HG02938 (cell line): ENCODE data around the gene PADI1.

Source experiments
- ATAC-seq: cut with Tn5 transposase; IDR thresholded peaks from one replicate; pipeline ENCODE4 v1.9.1; 2021; ENCODE audit warnings: mild to moderate bottlenecking, moderate library complexity; ENCODE audit not compliant: unreplicated experiment

PADI1 gene

DNA sequence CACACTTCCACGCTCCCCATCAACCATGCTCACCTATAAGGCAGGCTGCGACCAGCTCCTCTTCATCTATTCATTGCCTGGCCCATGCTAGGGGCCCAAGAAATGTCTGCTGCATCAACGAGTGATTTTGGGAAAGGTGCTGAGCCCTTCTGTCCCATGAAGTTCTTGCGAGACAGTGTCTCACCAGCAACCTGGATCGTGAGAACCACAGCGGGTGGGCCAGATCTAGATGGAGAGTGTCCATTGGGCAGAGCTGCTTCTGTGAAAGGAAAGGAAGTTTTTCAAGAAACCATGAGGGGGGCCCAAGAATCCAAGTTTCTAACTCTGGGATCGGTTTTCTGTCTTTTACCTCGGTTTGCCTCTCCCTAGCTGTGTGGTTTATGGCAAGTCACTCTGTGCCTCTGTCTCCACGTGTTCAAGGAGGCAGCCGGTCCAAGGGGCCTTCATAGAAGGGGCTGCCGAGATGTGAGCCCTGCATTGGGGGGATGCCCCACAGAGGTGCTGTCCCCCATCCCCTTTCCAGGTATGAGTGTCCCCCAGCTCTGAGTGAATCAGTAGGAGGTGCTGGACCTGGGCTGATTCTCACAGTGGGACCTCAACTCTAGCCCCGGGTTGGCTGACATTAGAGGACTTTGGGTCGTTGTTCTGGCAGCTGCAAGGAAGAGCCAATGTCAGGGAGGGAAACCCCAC is 8.3 kb upstream of the PADI1 start:
- ATAC-seq: no peak

DNA sequence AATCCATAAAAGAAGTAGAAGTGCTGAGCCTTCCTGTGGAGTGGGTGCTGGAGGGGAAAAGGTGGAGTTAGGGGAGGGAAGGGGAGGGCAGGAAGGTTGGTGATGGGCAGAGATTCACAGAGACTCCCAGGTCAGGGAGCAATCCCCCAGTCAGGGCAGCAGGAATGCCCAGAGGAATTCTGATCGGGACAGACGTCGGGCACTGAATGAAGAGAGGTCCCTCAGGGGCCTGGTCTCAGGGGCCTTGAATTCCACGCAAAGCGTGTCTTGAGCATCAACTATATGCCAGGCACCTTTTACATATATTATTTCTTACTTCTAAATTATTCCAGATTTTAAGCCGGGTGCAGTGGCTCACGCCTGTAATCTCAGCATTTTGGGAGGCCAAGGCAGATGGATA is 7.2 kb upstream of the PADI1 start:
- no peak for ATAC-seq

DNA sequence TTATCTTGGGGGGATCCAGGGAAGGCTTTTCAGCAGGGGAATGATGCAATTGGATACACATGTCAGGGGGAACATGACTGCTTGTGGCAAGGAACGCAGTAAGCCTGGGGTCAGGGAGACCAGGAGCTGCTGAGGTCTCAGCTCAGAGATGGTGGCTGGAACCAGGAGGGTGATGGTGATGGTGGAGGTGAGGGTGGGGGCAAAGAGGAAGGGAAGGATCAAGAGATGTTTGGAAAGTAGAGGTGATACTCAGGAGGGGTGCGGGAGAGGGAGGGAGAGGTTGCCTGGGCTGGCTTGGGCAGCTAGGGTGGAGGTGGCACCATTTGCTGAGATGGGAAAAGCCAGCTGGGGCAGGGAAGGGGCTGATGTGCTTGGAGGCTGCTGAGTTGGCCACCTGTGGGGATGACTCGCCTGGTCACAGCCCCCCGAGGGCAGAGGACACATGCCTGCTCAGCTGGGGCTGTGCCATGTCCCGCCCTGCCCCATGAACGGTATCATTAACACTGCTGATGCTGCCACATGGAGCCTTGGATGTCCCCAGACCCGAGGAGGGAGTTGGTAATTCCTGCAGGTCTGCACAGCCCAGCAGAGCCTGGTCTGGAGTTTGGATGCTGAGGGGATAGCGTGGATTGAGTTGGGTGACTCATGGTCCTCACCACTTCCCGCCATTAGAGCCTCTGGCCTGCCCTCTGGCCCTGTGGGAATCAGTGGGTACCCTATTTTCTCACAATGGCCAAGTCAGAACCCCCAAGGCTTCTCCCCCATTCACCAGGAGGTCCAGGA is 6.3 kb upstream of the PADI1 start:
- ATAC-seq: no peak

DNA sequence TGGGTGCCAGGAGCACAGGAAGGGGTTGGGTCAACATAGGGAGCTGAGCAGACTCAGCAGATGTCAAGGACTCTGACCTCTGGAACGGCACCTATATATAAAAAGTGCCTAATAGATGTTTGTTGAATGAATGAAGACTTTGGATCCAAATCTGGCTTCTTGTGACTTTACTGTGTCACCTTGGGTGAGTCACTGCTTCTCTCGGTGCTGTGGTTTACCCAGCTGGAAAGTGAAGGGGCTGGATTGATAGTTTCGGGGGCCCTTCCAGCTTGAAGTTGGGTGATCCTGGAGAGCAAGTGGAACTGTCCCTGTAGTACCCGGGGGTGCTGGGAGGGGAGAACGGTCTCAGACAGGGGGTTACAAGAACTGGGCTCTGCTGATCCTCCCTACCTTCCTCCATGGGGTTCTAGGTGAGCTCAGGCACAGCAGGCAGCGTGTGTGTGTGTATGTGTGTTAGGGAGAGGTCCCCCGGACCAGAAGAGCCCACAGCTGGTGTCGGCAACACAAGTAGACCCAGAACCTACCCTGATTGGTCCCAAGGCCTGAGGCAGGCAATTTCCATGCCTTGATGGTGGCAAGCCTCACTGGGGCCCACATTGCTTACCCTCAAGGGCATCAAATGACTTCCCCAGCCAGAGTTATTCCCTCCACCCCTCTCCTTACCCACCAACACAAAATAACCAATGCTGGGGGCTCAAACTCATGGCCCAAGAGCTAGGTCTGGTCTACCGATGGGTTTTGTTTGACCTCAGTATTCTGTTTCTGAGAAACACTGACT is 5.5 kb upstream of the PADI1 start:
- ATAC-seq: no peak

DNA sequence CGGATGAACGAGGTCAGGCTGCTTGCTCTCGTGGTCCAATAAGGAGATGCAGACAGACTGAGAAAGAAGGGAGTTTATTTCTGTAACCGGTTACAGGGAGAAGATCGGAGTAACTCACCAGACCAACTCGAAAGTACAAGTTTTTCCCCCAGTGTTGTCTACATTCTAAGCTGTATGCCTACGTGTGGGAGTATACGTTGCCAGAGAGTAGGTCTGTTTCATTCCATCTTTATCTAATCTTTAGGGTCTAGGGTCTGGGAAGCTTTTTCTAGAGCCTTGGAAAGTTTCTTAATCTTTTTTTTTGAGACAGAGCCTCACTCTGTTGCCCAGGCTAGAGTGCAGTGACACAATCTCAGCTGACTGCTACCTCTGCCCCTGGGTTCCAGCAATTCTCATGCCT is 4.7 kb upstream of the PADI1 start:
- no peak for ATAC-seq

DNA sequence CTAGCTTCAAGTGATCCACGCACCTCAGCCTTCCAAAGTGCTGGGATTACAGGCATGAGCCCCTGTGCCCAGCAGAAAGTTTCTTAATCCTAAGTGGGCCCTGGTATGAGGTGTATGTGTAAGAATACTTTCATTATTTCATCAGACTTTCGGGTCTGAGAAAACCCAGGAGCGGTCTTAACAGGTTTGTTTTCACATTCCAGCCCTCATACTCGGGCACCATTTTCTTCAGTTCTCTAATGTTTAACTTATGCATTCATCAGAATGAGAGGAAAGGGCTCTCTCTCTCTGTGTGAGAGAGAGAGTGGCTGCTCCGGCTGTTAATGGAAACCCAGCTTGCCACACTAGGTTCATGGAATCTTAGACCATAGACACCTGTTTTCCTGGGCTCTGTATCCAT is 4.2 kb upstream of the PADI1 start:
- no peak for ATAC-seq

DNA sequence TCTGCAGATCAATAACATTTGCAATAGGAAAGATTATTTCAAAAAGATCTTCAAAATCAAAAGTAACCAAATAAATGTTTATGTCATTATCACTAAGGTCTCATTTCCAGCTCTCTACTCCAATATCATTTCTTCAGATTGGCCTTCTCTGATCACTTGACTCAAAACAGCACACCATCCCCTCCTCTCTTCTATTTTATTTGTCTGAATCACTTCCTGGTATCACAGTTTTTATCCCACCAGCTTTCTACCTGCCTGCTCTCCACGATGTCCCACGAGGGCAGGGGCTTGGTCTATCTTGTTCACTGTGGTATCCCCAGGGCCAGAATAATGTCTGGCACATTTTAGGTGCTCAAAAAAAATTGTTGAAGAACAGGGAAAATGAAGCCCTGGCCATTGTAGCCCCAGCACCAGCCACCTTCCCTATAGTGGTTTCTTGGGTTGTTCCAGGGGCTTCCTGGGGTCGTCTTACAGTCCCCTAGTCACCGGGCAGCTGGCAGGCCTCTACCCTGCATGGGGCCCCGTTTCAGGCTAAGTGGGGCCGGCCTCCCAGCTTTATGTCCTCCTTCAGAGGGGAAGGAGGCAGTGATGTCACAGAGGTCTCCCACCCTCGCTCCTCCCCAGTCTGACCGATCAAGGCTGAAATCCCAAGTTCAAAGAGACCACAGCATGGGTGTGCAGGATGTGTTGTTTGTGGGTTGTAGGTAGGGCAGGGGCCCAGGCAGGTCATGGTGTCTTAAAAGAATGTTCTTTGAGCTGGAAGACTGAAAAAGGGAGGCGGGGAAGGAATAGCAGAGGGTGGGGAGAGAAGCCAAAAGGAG is 3.5 kb upstream of the PADI1 start:
- ATAC-seq: no peak

DNA sequence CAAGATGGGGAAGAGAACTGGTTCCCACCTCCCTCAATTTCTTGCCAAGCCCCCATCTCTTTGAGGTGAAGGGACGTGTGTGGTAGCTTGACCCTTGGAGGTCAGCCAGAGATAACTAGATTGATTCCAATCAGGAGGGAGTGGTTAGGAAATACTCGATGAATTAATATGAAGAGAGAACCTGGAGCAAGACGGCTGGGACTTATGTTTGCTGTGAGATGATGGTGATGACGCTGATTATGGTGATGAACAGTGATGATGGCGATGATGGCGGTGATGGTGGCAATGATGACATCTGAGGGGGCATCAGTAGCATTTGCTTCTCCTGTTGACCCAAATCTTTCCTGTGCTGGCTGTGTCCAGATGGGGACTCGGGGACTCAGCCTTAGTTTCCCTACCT is 724 bp downstream of the PADI1 start:
- ATAC-seq: no peak

DNA sequence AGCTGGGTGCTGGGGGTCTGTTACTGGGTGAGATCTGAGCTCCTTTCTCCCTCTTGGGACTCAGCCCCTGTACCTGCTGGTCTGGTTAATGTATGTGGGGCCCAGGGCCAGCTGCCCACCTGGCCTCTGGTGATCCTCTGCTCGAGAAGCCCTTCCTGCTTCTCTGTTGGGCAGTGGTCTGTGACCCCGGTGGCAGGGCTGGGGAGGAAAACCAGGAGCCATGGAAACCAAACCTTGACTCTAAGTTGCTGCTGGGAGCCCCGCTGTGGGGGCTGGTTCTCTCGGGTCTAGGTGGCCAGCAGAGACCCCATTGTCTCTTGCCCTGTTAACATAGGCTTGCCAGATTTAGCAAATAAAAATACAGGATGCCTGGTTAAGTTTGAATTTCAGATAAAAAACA is 1.3 kb downstream of the PADI1 start:
- no peak for ATAC-seq

DNA sequence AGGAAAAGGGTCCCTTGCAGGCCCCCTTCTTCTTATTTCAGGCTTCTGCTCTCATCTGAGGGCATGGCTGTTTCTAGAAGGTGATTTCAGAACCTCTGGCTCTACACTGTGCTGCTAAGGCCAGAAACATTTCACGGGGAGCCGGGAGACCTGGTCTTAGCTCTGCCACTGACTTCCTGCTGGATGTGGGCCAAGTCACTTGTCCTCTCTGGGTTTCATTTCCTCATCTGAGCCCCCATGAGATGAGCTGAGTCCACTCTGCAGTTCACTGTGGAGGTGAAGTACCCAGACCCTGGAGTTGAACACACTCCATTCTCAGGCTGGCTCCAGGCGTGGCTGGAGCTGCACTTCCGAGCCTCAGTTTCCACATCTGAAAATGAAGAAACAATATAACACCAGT is 2.1 kb downstream of the PADI1 start:
- no peak for ATAC-seq

DNA sequence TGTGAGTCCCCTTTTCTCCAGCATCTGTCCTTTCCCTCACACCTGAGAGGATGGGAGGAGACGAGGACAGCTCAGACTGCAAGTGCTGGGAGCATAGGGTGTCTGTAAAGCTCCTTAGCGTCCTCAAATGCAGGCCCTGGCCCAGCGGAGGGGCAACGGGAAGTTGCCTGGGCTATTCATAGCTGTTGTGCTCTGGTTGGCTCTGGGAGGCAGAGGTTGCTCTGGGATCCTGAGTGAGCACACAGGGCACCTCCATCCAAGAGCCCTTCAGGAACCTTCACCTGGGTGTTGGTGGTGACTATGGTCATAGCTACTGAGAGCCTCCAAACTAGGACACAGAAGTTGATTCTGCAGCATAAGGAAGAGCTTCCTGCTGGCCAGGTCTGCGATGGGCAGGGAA is 2.6 kb downstream of the PADI1 start:
- no peak for ATAC-seq

DNA sequence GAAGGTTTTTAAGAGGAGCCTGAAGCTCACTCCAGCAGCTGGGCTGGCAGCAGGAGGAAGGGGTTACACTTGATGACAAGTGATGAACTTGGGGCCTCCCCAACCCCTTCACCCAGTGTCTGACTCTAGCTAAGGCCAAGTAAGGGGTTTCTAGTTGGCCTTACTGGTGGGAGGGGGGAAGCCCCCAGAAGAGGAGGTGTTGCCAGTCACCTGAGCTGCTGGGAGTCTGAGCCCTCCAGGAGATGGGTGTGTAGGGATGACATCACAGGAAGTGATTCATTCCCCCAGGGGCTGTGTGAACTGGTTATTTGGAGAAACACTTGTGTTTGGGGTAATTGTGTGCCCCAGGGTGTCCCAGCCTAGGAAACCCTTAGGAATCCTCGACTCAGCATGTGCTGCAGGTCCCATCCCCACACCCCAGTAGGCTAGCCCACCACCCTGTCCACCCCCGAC is 3.1 kb downstream of the PADI1 start:
- ATAC-seq: no peak

DNA sequence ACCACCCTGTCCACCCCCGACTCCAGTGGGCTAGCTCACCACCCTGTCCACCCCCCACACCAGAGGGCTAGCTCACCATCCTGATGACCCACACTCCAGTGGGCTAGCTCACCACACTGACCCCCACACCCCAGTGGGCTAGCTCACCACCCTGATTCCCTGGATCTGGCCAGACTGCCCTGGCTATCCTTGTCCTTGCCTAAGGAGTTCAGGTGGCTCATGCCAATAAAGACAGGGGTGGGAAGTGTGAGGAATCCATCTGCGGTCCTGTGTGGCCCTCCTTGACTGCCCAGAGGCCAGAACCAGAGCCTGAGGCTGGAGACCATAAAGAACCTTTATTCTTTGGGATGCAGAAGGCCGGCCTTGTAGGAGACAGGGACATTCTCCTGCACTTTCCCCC is 3.6 kb downstream of the PADI1 start:
- ATAC-seq: no peak

DNA sequence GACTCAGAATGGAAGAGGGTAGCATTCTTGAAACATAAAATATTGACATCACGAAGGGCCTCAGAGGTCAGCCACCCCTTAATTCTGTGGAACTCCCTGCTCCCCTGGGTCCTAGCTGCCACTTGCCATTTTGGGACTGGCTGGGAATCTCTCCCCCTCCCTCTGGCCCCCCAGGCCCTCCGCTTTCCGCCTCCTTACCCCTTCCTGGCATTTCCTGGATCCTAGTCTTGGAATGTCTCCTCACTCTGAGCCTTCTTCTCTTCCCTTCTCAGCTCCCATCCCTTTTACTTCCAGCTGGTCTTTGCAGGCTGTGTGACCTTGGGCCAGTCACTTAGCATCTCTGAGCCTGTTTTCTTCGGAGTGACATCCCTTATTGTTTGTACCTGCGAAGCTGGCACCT is 4.5 kb downstream of the PADI1 start:
- no peak for ATAC-seq

DNA sequence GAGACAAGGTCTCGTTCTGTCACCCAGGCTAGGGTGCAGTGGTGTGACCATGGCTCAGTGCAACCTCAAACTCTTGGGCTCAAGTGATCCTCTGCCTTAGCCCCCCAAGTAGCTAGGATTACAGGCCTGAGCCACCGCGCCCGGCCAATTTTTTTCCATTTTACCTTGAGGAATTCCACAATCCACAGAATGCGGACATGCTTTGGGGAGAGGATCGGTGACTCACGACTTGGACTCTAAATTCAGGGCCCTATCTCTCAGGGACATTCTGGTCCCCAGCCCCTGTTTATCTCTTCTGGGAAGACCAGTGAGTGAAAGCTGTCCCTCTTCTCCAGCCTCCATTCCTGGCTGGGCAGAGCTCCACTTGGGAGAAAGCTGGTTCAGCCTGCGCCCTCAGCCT is 5.2 kb downstream of the PADI1 start:
- ATAC-seq: no peak

DNA sequence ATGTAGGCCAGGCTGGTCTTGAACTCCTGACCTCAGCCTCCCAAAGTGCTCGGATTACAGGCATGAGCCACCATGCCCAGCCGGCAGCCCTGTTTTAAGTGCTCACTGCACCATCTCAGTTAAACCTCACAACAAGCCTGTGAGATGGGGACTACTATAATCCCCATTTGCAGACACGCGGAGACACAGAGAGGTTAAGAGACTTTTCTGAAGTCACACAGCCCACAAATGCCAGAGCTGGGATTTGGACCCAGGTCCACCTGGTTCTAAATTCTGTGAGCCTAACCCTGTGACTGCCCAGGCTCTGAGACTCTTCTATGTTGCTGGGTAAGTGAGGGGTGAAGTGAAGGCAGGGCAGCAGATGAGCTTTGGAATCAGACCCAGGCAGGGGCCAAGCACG is 6.4 kb downstream of the PADI1 start:
- ATAC-seq: no peak

DNA sequence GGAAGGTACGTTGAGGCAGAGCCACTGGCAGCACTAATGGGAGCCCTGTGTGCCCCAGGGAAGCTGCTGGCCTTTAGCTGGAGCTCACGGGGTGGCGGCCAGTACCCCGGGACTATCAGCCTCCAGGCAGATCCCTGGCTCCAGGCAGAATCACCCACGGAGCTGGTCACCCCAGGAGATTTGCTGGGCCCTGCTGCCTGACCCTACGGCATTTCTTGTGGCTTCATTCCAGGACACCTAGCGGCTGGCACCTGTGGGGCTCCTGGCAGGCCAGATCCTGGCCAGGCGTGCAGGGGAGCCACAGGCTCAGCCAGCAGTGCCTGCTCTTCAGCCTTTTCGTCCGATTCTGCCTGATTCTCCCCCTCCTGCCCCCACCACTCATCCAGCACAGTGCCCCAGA is 7.1 kb downstream of the PADI1 start:
- ATAC-seq: no peak

DNA sequence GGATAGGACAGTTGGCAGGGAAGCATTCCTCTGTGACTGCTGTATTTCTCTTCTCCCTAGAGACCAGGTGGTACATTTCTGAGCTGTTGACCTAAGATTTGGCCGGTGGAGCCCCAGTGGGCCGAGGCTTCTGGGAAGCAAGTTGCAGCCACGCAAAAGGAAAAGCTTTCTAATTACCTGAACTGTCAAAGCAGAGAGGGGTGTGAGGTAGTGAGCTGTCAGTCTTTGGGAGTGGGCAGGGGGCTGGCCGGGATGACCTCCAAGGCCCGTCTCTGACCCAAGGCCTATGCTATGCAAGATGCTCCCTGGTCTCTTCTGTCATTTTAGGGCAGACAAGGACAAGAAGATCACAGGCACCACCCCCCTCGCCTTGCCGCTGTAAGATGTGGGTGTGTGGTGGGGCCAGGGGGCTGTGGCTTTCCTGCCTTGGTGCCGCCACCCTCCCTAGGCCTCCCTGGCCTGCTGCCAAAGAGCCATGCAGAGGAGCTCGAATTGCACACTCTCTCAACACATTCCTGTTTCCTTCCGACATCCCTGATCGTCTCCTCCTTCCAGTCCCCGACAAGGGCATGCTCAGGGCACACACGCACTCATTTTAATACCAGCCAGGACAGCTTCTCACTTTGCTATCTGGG is 7.7 kb downstream of the PADI1 start:
- no peak for ATAC-seq

DNA sequence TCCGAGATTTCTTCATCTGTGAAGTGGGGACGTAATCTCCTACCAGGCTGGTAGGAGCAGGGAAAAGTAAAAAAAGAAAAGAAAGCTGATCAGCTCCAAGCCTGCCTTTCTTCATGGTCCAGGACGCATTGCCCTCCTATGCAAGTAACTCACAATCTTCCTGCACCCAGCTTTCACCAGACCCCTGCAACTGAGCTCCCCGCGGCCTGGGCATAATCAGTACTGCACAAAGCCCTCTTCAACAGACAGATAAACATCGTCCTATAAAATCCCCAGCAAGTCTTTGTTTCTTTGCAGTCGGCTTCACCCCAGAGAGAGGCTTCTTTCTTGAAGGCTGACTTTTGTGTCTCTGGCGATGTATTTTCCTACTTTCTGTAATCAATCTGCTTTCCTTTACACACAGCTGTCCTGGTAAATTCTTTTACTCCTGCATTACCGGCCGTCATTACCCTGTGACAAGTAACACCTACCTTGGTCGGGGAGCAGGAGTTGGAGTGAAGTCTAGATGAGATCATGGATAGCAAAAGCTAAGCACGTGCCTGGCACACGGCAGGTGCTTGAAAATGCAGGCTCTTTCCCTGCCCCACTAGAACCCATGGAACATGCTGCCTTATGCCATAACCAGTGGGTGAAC is 8.3 kb downstream of the PADI1 start:
- ATAC-seq: no peak

DNA sequence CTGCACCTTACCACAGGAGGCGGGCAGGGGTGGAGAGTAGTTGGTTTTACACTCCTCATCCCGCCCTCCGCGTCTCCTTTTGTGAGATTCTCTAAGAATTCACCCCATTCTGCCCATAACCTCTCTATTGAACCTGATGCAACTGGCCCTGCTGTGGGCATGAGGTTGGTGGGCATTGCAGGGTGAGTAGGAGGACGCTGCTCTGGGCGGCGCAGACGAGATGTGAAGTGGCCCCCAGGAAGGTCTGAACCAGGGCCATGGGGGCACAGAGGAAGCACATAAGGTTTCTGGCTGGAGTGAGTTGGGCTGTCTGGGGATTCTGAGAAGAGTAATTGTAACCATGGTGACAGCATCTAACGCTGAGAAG is 8.8 kb downstream of the PADI1 start:
- ATAC-seq: no peak
